HG02938 (cell line): ENCODE data around the gene PLEKHN1.

Source experiments
- ATAC-seq: cut with Tn5 transposase; IDR thresholded peaks from one replicate; pipeline ENCODE4 v1.9.1; 2021; ENCODE audit warnings: mild to moderate bottlenecking, moderate library complexity; ENCODE audit not compliant: unreplicated experiment

The PLEKHN1 gene, protein sequence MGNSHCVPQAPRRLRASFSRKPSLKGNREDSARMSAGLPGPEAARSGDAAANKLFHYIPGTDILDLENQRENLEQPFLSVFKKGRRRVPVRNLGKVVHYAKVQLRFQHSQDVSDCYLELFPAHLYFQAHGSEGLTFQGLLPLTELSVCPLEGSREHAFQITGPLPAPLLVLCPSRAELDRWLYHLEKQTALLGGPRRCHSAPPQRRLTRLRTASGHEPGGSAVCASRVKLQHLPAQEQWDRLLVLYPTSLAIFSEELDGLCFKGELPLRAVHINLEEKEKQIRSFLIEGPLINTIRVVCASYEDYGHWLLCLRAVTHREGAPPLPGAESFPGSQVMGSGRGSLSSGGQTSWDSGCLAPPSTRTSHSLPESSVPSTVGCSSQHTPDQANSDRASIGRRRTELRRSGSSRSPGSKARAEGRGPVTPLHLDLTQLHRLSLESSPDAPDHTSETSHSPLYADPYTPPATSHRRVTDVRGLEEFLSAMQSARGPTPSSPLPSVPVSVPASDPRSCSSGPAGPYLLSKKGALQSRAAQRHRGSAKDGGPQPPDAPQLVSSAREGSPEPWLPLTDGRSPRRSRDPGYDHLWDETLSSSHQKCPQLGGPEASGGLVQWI

DNA sequence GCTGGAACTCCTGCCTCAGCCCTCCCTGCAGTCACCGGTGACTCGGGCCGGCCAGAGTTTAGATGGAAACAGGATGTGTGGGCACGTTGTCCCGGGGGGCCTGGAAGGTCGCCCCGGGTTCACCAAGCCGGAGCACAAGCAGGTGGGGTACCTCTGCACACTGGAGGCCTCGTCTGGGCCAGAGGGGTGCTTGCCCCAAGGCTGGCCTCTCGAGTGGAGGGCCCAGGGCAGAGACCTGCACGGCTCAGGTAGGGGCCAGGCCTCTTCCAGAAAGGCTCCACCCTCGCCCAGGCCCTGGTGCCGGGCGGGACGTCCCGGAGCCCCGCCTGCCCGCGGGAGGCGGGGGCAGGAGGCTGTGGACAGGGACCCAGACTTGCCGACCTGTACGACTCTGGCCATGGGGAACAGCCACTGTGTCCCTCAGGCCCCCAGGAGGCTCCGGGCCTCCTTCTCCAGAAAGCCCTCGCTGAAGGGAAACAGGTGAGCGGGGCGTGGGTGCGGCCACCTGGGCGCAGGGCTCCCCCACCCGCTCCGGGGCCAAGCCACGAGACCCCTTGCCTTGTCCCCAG, at the start of gene PLEKHN1:
Gene PLEKHN1 (plus strand): TSS at position 348 of the 569 bp plus-strand sequence. CDS start 50 bp downstream, at position 398.
- ATAC-seq, result no peak

DNA sequence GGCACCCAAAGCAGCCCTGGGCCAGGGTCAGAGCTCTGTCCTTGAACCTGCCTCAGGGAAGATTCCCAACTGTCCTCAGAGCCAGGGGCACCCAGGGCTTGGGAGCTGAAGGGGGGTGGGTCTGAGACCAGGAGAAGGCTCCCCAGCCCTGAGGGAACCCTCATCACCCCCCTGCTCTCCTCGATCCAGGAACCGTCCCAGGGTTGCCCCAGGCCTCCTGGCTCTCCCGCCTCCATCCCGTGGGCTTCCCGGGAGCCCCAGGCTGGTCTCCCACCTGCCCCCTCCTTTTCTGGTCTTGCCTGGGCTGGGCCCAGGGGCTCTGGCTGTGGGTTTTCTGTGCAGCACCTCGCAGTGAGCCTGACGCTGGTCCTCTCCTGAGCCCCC, 49.2 kb upstream of the PLEKHN1 start:
- no peak for ATAC-seq

DNA sequence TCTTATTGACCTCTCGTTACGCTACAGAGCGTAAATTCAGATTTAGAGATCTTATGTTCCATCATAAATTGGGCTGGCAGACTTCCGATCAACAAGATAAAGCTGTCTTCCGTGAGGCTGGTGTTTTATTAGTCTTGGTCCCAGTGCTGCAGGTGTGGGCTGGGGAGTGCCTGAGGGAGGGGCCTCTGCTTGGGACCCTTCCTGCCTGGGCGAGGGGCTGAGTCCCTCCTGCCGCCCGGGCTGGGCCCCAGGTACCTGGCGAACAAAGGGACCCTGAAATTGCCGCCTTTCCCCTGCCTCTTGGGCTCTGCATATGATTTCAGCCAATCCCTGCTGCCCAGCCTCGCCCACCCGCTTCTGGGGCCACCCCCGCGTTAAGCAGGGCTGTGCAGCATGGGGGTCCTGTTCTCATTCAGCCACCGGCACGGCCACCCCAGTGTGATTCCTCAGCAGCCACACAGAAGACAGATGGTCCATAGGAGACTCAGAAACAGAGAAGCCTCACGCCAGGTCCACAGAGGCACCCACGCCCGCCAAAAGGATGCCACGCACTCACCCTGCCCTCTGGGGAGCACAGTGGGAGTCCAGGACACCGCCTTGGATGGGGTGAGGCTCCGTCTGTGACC, 48.7 kb upstream of the PLEKHN1 start:
- no peak for ATAC-seq

DNA sequence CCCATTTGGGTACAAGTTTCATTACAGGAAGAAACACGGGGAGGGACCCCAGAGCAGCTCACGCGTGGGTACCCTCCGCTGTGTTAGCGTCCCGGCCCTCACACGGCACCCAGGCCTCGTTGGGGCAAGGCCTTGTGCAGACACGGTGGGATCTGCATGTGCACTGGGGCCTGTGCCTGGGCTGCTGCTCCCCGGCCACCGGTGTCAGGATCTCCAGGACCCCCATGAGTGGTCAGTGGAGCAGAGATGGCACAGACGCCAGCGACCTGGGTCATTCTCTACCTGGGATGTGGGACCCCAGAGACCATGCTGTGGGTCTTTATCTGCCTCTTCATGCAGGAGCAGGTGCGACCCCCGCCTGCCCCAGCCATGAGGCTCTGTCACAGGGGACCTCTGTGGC, 47.9 kb upstream of the PLEKHN1 start:
- no peak for ATAC-seq

DNA sequence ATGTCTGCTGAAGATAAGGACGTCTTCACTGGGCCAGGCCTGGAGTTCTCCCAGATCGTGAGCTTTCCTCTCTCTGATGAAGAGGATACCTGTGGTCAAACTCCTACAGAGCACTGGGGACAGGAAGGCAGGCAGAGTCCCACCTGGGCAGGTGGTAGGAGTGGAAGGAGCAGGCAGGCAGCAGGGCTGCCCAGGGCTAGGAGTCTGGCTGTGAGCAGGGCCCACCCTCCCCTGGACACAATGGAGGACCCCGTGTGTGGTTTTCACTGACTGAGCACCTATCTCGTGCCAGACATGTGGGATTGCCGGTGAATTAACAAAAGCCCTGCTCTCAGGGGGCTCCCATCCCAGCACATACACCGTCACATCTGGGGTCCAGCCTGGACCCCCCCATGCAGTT, 47.4 kb upstream of the PLEKHN1 start:
- no peak for ATAC-seq

DNA sequence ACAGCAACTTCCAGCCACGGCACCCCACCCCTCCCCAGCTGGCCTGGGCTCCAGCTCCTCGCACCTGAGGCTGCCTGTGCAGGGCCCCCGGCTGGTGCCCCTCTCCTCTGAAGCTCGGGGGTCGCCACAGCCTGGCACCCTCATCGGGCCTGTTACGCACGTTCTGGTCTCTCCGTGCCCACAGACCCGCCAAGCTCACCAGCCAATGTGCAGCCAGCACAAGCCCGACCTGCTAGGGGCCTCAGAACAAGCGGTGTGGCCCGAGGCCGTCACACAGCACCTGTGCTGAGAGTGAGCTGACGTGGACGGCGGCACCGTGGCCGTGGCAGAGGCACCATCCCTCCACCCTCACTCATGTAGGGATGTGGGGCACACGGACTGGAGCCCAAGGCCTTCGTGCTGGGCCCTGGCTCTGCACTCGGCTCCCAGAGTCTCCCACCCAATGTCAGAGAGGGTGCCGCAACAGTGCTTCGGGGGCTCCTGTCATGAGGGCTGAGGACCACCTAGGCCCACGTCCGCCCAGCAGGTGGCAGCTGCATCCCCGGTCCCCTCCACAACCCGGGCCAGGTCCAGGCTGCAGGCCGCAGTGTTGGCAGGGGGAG, 46.9 kb upstream of the PLEKHN1 start:
- no peak for ATAC-seq

DNA sequence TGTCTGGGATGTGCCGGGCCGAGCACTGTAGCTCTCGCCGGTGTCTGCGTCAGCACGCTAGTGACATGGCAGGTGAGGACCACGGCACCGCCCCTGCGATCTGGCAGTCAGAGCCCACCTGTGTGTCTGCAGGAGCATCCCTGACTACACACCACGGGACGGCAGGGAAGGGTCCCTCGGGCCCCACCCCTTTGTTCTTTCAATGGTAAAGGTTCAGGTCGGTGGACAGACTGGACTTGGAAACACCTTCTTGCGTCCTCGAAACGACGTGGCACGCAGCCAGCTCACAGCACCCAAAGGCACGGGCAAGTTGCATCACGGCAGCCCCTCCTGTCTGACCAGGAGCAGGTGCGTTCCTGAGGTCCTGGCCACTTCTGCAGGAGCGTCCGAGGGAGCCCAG, 46.3 kb upstream of the PLEKHN1 start:
- no peak for ATAC-seq

DNA sequence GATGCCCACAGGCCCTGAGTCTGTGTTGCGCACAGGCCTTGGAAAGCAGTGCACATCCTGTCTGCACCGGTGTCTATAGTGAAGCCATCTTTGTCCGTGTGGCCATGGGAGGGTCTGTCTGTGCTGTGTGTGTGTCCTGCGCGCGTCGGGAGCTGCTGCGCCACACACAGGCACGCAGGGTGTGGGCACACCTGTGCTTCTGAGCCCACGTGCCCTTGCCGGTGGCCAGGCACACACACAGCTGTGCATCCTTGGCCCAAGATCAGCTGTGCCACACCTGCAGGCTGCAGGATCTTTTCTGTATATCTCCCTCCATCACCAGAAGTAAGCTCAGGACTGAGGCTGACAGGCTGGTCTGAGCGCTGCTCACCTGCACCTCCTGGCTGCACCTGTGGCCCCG, 45.8 kb upstream of the PLEKHN1 start:
- no peak for ATAC-seq

DNA sequence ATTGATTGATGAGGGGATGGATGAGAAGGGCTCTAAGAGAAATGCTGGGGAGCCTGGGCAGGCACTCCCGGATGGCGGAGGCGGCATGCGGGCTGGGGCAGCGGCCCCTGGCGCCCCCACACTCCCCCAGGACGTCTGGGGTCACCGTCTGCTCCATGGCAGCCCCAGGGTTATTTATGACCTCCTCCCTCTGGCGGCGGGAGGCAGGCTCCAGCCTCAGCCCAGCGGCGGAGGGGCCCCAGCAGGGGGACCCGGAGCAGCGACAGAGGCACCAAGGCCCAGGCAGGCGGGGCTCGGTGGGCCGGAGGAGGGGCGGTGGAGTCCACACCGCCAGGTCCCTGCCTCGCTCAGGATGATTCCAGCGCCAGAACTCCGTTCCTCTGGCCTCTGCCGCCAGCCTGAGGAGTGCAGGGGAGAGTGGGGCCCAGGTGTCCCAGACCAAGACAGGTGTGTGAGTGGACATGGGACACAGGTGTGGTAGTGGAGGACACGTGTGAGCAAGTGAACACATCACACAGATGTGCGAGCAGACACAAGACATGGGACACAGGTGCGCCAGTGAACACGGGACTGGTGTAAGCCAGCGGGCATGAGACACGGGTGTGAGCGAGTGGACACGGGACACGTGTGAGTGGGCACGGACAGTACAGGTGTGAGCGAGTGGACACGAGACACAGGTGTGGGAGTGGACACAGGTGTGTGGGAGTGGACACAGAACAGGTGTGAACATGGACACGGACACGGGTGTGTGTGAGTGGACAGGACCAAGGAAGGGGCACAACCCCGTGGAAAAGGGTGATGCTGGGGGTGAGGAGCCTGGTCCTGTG, 45.1 kb upstream of the PLEKHN1 start:
- no peak for ATAC-seq

DNA sequence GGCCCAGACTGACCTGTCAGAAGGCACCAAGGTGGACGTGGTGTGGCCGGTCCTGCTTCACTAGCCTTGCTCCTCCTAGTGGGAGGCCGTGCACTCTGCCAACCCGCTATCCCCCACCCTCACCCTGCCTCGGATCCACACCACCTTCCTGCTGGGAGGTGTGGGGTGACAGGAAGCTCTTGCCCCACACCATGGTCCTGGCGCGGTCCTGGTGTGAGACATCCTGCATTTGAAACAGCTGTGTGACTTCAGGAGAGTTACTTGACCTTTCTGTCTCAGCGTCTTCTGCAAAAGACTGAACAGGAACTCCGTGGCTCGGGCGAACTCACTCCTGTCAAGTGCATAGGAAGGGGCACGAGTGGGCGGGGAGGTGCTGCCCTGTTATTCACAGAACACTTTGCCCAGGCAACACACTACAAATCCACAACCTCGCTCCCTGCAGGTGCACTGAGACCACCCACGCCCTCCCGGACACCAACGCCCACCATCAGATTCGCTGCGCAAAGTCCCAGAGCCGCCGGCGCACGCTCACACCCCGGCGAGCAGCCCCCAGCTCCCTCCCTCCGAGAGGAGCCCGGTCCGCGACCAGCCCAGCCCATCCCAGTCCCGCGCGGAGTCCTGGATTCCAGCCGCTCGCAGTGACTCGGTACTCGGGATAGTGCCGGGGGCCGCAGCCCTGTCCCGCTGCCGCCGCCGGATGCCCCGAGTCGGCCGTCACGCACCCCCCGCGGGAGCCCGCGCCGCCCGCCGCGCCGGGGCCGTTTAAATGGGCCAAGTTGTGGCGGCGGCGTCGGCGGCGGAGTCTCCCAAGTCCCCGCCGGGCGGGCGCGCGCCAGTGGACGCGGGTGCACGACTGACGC, 42.9 kb upstream of the PLEKHN1 start, which contains the start of gene SAMD11:
Gene SAMD11 (plus strand): TSS at position 793 of the 860 bp plus-strand sequence. CDS start 509 bp downstream, outside the sequence.
- no peak for ATAC-seq

DNA sequence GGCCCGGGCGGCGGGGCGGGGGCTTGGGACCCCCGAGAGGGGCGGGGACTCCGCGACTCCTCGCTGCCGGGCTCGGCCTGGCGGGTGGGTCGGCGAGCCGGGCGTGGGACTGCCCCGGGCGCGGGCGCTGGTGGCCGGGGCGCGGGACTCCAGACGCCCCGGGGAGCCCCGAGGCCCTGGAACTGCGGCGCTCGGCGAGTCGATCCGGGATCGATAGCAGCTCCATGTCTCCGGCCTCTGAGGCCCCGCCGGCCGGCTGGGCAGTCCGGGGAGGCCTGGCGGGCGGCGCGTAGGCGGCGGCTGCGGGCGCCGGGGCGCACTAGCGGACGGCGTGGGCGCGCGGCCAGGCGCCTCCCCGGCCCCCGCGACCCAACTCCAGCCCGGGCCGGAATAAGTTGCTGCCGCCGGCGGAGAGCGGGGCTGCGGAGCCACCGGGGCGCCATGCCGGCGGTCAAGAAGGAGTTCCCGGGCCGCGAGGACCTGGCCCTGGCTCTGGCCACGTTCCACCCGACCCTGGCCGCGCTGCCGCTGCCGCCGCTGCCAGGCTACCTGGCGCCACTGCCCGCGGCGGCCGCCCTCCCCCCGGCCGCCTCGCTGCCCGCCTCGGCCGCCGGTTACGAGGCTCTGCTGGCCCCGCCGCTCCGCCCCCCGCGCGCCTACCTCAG, 42.2 kb upstream of the PLEKHN1 start:
- no peak for ATAC-seq

DNA sequence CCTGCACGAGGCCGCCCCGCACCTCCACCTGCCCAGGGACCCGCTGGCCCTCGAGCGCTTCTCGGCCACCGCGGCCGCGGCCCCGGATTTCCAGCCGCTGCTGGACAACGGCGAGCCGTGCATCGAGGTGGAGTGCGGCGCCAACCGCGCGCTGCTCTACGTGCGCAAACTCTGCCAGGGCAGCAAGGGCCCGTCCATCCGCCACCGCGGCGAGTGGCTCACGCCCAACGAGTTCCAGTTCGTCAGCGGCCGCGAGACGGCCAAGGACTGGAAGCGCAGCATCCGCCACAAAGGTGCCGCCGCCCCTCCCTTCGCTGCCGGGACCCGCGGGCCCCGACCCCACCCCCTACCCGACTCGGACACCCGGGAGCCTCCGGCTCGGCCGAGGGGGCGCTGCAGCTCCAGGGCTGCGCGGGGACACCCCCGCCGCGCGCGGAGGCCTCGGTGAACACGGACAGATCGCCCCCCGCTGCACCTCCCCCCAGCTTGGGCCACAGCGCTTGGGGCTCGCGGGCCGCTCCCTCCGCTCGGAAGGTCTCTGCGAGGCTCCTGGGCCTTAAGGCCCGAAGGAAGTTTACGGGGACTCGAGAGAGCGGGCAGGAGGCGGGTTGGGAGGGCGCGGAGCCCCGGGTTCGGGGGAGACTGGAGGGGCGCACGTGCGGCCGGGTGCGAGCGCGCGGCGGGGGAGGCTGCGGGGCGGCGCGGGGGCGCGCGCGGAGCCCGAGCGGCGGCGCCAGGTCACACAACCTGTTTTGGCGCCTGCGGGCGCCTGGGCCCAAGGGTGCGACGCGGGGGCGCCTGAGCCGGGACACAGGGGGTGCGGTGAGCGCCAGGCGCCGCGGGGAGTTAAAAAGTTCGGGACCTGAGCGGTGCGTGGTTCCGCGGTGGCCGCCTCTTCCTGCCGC, 41.4 kb upstream of the PLEKHN1 start:
- no peak for ATAC-seq

DNA sequence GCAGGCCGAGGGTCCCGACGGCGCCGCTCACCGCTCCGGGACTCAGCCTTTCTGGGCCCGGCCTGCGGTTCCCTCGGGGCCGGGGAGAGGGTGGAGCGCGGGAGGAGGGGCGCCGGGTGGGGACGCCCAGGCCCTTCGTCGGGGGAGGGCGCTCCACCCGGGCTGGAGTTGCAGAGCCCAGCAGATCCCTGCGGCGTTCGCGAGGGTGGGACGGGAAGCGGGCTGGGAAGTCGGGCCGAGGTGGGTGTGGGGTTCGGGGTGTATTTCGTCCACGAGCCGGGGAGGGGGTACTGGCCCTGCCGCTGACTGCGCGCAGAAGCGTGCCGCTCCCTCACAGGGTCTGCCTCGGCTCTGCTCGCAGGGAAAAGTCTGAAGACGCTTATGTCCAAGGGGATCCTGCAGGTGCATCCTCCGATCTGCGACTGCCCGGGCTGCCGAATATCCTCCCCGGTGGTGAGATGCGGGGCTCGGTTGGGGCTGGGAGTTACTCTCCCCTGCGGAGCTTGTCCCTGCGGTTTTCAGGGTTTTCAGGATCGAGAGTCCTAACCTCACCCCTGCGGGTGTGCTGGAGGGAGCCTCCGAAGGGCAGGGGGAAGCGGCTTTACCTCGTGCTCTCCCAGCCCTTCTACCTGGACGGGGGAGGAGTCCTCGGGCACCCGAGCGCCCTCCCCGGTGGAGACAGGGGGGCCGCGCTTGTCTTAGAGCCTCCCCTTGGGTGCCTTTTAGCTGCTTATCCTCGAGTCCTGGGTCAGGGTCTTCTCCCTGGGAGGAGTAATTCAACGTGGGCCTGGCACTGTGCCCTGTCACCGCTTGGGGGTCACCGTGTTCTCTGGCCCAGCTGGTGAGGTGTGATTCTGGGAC, 40.5 kb upstream of the PLEKHN1 start:
- no peak for ATAC-seq

DNA sequence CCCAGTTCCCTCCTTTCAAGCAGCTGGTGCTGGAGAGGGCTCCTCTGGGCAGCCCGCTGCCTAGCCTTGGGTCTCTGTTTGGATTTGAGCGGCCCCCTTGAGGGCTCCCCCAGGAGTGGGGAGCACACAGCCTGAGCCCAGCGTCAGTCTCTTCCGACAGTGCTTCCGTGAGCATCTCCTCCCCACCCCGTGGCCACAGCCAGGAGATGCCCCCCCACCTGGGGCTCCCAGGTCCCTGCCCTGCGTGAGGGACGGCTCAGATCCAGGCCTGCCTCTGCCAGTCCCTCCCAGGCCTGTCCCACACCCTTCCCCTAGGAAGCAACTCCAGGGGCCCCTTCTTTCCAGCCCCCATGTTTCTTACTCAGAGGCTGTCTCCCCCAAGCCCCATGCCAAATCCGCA, 39.0 kb upstream of the PLEKHN1 start:
- ATAC-seq, result no peak

DNA sequence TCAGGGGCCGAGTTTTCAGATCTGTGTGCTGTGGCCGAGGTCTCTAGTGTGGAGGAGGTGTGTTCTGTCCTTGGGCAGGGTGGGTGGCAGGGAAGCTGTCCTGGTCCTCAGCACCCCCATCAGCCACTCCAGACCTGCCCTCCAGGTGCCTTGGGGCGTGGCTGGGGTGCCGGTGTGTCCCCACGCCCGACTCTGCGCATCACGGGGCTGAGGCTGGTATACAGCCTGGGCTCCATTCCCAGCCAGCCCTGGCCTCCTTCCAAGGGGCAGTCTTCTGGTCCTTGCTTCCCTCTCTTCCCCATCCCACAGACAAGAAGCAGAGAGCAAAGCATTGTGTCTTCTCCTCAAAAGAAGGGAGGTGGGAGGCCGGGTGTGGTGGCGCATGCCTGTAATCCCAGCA, 38.5 kb upstream of the PLEKHN1 start:
- no peak for ATAC-seq

DNA sequence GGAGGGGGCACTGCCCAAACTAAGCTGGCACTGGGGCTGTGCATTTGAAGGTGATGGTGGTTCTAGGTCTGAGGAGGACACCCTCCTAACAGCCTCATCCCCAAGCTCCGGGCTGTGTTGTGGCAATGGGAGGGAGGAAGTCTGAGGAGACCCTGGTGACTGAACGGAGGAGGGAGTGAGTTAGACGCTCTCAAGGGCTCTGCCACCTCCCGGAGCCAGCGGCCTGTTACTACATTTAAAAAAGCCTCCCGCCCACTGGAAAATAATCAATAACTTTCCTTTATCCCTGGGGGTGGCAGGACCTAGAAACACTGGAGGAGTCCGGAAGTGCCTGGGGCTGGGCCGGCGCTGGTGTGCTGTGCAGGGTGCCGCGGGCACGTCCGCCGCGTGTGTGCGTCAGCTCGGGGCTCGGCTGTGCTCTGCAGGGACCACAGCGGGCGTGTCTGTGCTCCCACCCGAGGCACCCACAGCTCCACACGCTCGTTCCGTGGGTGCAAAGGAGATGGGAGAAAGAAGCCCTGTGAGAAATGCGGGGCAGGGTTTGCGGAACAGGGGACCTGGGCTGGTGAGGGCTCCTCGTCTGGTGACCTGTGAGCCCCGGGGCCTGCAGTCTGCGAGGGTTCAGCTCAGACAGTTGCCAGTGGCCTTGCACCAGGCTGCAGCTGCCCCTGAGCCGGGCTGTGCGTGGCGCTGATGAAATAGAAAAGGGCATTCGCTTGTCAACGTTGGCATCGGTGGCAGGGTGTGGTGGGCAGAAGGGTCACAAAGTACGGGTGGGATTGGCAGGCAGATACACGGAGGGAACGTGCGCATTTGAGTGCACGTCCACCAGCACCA, 37.2 kb upstream of the PLEKHN1 start:
- no peak for ATAC-seq
